NCI-H2171 (cell line): ENCODE measurements around the gene USP17L24.
"Not testable (repeated sequence)": the region's sequence is repeated elsewhere in the genome, so short reads cannot be mapped to it uniquely, and the experiment has no call there.

Experiments used
- DNase-seq: peaks from one replicate; lab custom pipeline; 2025; lab: John Stamatoyannopoulos, UW

USP17L24 gene

GRCh38 chr4:9324865-9325264 lies at the start of gene USP17L24:
USP17L24 (plus strand) TSS chr4:9325165; CDS start chr4:9325165, 0 bp downstream.
- not testable (repeated sequence) for DNase-seq

- not testable (repeated sequence) for DNase-seq
Measured at GRCh38 chr4:9324191-9324590, 774 bp upstream of the USP17L24 start.

GRCh38 chr4:9329611-9330010 lies 4.6 kb downstream of the USP17L24 start, which contains the start of gene USP17L25:
USP17L25 (plus strand) TSS chr4:9329911; CDS start chr4:9329911, 0 bp downstream.
- not testable (repeated sequence) for DNase-seq

- DNase-seq = not testable (repeated sequence)
Measured at GRCh38 chr4:9334358-9334757, 9.4 kb downstream of the USP17L24 start, which contains the start of gene USP17L26. USP17L26 (plus strand) TSS chr4:9334658; CDS start chr4:9334658, 0 bp downstream.

- not testable (repeated sequence) for DNase-seq
Measured at GRCh38 chr4:9339103-9339502, 14.1 kb downstream of the USP17L24 start, which contains the start of gene USP17L5. USP17L5 (plus strand) TSS chr4:9339403; CDS start chr4:9339403, 0 bp downstream.

GRCh38 chr4:9343848-9344247 lies 18.9 kb downstream of the USP17L24 start, which contains the start of gene USP17L27:
USP17L27 (plus strand) TSS chr4:9344148; CDS start chr4:9344148, 0 bp downstream.
- not testable (repeated sequence) for DNase-seq

- not testable (repeated sequence) for DNase-seq
Measured at GRCh38 chr4:9348593-9348992, 23.6 kb downstream of the USP17L24 start, which contains the start of gene USP17L28. USP17L28 (plus strand) TSS chr4:9348893; CDS start chr4:9348893, 0 bp downstream.

GRCh38 chr4:9350866-9351265 lies 25.9 kb downstream of the USP17L24 start:
- DNase-seq = not testable (repeated sequence)

- DNase-seq = not testable (repeated sequence)
Measured at GRCh38 chr4:9353338-9353737, 28.4 kb downstream of the USP17L24 start, which contains the start of gene USP17L29. USP17L29 (plus strand) TSS chr4:9353638; CDS start chr4:9353638, 0 bp downstream.

- DNase-seq = not testable (repeated sequence)
Measured at GRCh38 chr4:9362829-9363228, 37.9 kb downstream of the USP17L24 start, which contains the start of gene USP17L30. USP17L30 (plus strand) TSS chr4:9363129; CDS start chr4:9363129, 0 bp downstream.
